Esophagus muscularis mucosa (tissue), 4 donors: ENCODE measurements around the gene DLK1. TPM values are rescaled to one million over a fixed set of nuclear protein-coding genes. Genes with fewer than 3 reads are reported as not detected.

ENCODE experiments used
- DNase-seq: peaks from one replicate; pipeline ENCODE4 v3.0.0-alpha.2; 2017; ENCODE audit errors: extremely low spot score
- H3K27ac ChIP-seq, 4 donors: fragments of 200-600 bp; sonication (generic); replicated peaks in 1 of 4; 1 replicate in 3 of 4; 2 replicates in 1 of 4; pipeline ENCODE4 v1.5.1; 2016 to 2019; ENCODE audit warnings: mild to moderate bottlenecking in 1 of 4
- H3K27me3 ChIP-seq, 4 donors: fragments of 200-600 bp; sonication (generic); one replicate each; pipeline versions ENCODE4 v1.5.1 to v1.6.0; 2016 to 2019
- H3K36me3 ChIP-seq, 4 donors: fragments of 200-600 bp; sonication (generic); one replicate each; pipeline ENCODE4 v1.5.1; 2016 to 2019
- H3K4me1 ChIP-seq, 4 donors: fragments of 200-600 bp; sonication (generic); one replicate each; pipeline ENCODE4 v1.5.1; 2016 to 2019
- H3K4me3 ChIP-seq, 4 donors: fragments of 200-600 bp; sonication (generic); 1 replicate in 2 of 4; 2 replicates in 2 of 4; pipeline ENCODE4 v1.5.1; 2016 to 2019; ENCODE audit warnings: mild to moderate bottlenecking in 4 of 4, moderate library complexity in 1 of 4
- H3K9me3 ChIP-seq, 4 donors: fragments of 200-600 bp; sonication (generic); 1 replicate in 3 of 4; 2 replicates in 1 of 4; pipeline ENCODE4 v1.5.1; 2016 to 2019
- EP300 ChIP-seq: sonication (generic); formaldehyde crosslinking; IDR thresholded peaks from one replicate; pipeline ENCODE4 v1.6.1; 2017; ENCODE audit warnings: antibody characterized with exemption
- POLR2A ChIP-seq: fragments of 450-650 bp; IDR thresholded peaks from one replicate; pipeline ENCODE4 v1.6.1; 2017; ENCODE audit warnings: antibody characterized with exemption, moderate library complexity, mild to moderate bottlenecking, low read depth
- POLR2AphosphoS5 ChIP-seq, 2 donors: sonication (generic); formaldehyde crosslinking; IDR thresholded peaks; one replicate each; pipeline ENCODE4 v1.6.1; 2017; ENCODE audit warnings: antibody characterized with exemption in 2 of 2
- WGBS: methylation state at CpG from one replicate; pipeline ENCODE4 v1.1.5; 2018; 5-methylcytosine and 5-hydroxymethylcytosine counted together
- intact Hi-C: fragments of 100-400 bp; cut with DNase I; formaldehyde crosslinking; loops from one replicate; pipeline ENCODE4 v1.15.1; 2023
- total RNA-seq, 4 donors: library from RNA; depleted of rRNA; stranded (reverse); fragments of >200 nt; gene quantifications; one replicate each; pipeline versions ENCODE4 v1.1.0 to v1.2.1, GENCODE V29; 2016
- TF ChIP-seq, protein P1 (sequence below), 3 experiments: fragments of 200-600 bp in 2 of 3; fragments of 450-650 bp in 1 of 3; sonication (generic) in 2 of 3; IDR thresholded peaks; one replicate each; pipeline ENCODE4 v1.5.1; 2017 to 2019; ENCODE audit warnings: antibody characterized with exemption in 3 of 3, mild to moderate bottlenecking in 2 of 3, moderate library complexity in 1 of 3

DLK1 gene
- total RNA-seq, 4 donors from 2014 or later: 0.33 TPM; not detected in 3

DNA sequence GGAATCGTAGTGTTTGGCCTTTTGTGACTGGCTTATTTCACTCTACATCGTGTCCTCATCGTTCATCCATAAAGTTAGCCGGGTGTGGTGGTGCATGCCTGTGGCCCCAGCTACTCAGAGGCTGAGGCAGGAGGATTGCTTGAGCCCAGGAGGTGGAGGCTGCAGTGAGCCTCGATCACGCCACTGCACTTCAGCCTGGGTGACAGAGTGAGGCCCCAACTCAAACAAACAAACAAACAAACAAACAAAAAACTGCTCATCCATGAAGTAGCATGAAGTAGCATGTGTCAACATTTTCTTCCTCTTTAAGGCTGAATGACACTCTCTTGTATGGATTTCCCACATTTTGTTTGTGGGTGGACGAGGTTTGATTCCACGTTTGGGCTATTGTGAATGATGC, 55.3 kb downstream of the DLK1 start:
- Histone ChIP-seq H3K36me3 (no peaks in the 10 kb centered on the region), H3K4me3 (no peak overlapping the region), H3K4me1 (no peaks in the 10 kb centered on the region), H3K9me3 (no peaks in the 10 kb centered on the region), H3K27me3 (peaks cover 0 to 6% (median 0%) of the 10 kb centered on the region in 4 donors), H3K27ac (no peak overlapping the region)
- intact Hi-C loops: no loop called here
- no peak for TF ChIP-seq EP300
- TF ChIP-seq, protein P1, sequence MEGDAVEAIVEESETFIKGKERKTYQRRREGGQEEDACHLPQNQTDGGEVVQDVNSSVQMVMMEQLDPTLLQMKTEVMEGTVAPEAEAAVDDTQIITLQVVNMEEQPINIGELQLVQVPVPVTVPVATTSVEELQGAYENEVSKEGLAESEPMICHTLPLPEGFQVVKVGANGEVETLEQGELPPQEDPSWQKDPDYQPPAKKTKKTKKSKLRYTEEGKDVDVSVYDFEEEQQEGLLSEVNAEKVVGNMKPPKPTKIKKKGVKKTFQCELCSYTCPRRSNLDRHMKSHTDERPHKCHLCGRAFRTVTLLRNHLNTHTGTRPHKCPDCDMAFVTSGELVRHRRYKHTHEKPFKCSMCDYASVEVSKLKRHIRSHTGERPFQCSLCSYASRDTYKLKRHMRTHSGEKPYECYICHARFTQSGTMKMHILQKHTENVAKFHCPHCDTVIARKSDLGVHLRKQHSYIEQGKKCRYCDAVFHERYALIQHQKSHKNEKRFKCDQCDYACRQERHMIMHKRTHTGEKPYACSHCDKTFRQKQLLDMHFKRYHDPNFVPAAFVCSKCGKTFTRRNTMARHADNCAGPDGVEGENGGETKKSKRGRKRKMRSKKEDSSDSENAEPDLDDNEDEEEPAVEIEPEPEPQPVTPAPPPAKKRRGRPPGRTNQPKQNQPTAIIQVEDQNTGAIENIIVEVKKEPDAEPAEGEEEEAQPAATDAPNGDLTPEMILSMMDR (IDR thresholded peaks at IDR 0.05): no peak
- no peak for DNase-seq
- 90% methylated on average over 8 of the region's 8 CpGs for WGBS

DNA sequence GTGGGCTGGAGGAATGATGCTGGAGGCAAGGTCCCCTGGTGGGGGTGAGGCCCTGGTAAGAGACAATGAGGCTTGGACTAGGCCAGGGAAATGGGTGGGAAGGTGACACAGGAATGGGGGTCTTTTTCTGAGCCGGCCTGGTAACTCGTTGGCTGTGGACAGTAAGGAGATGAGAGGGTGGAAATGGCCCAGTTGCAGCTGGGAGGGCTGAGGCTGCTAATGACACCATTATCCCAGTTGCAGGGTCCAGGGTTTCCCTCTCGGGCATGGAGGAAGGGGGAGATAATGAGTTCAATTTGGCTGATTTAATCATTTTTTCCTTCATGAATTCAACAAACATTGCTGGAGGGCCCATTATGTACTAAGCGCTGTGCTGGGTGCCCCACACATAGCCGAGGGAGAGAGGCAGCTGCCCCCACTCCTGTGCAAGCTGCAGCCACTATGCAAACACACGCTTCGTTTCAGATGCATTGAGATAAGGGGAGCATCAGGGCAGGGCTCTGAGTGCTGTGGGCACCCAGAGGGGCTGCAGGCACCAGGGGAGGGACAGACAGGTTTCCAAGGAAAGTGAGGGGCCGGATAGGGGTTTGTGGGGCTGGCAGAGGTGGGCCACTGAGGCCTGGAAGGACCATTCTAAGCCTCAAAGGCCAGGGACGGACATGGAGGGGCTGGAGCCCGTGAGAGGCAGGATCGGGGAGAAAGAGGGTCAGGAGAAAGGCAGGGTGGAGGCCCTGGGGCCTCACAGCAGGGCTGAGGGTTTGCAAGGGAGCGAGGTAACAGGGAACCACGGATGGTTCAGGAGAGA, 56.0 kb downstream of the DLK1 start:
- 79% methylated on average over 12 of the region's 13 CpGs for WGBS
- no peaks in the 10 kb centered on the region for H3K9me3 ChIP-seq
- no peak for TF ChIP-seq POLR2A
- no peak for TF ChIP-seq EP300
- TF ChIP-seq, protein P1 (IDR thresholded peaks at IDR 0.05): no peak
- no peak for TF ChIP-seq POLR2AphosphoS5 (IDR thresholded peaks at IDR 0.05)

DNA sequence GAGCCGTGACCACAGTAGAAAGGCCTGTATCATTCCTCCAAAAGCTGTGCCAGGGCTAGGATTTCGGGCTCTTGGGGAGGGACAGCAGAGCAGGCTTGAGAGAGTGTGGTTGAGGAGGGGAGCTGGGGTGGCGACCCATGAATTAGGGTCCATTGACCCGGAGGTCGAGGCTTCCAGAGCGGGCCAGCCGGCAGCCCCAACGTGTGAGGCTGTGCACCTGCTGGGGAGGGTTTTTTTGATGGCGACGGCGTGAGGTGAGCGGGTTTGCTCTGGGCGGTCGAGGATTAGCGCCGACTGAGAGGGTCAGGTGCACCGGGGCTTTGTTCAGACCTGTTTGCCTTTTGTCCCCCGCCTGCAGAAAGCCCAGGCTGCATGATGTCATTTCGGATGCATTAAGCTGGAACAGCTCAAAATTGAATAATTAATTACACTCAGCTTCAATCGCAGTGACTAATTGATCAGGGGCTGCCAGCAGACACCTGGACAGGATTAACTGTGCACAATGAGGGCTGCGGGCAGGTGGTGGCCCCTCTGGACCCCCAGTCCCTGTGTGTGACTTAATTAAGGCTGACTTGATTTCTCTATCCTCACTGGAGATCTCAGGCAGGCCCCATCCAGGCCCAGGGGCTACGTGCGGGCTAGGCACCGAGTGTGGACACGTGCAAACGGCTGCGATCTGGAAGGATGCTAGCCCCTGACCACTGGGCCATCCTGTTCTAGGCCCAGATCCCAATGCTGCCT, 57.1 kb downstream of the DLK1 start:
- Histone ChIP-seq H3K4me1 (no peaks in the 10 kb centered on the region), H3K27ac (no peak overlapping the region), H3K9me3 (no peaks in the 10 kb centered on the region), H3K36me3 (no peaks in the 10 kb centered on the region), H3K27me3 (peaks cover 0 to 18% (median 0%) of the 10 kb centered on the region in 4 donors), H3K4me3 (no peak overlapping the region)
- TF ChIP-seq POLR2A (no peak), EP300 (no peak), POLR2AphosphoS5 (IDR thresholded peaks at IDR 0.05) (no peak)
- TF ChIP-seq, protein P1 (IDR thresholded peaks at IDR 0.05): no peak
- DNase-seq: no peak
- 89% methylated on average over 20 of the region's 27 CpGs for WGBS
- intact Hi-C loops: no loop called here

More for the DNA sequence above, 56.0 kb downstream of the DLK1 start:
- Histone ChIP-seq H3K4me1 (no peaks in the 10 kb centered on the region), H3K27me3 (peaks cover 0 to 8% (median 0%) of the 10 kb centered on the region in 4 donors), H3K4me3 (no peak overlapping the region), H3K36me3 (no peaks in the 10 kb centered on the region), H3K27ac (no peak overlapping the region)
- no peak for DNase-seq
- intact Hi-C loops: no loop called here

DNA sequence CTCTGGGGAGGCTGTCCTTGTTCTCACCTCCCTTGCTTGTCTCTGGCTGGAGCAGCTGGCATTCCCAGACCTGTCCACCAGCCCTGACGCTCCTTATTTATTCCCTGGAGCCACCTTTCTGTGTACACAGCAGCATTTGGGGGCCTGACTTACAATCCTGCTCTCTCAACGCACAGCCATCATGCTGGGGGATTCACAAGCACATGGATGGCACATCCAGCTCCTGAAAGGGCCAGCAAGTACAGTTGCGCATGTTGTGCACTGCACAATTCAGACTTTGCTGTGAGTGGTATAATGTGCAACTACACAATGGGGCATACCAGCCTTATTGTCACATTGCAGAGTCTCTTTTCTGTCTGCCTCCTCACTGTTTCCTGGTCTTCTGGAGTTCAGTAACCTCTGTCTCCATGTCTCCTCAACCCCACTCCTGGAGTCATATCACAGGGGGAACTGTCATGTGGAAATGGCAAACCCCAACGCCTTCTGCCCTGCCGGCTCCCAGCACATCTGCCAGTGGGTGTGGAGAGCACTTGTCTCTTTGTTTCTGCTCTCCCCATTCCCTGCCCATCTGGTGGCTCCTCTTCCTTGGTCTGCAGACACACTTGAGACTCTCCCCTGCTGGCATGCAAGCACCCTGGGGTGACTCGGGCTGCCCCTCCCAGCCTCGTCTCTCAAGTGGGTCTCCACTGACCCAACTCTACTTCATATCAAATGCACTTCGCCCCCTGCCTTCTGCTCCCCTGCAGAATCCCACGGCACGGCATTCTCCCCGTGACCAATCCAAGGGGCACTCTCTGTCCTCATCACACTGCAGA, 58.0 kb downstream of the DLK1 start:
- intact Hi-C loops: no loop called here
- Histone ChIP-seq H3K36me3 (no peaks in the 10 kb centered on the region), H3K4me3 (no peak overlapping the region), H3K27ac (no peak overlapping the region), H3K4me1 (no peaks in the 10 kb centered on the region), H3K9me3 (no peaks in the 10 kb centered on the region), H3K27me3 (peaks cover 0 to 21% (median 0%) of the 10 kb centered on the region in 4 donors)
- no peak for DNase-seq
- 94% methylated on average over 10 of the region's 11 CpGs for WGBS
- TF ChIP-seq, protein P1 (IDR thresholded peaks at IDR 0.05): no peak
- TF ChIP-seq EP300: no peak
- TF ChIP-seq POLR2A: no peak
- no peak for TF ChIP-seq POLR2AphosphoS5 (IDR thresholded peaks at IDR 0.05)
